Astrocyte (in vitro differentiated cells and primary cell): ENCODE measurements around the gene ZBTB16. TPM values are rescaled to one million over a fixed set of nuclear protein-coding genes. Genes with fewer than 3 reads are reported as not detected.

Source experiments
- DNase-seq: peaks from one replicate; pipeline ENCODE4 v3.0.0-alpha.2; 2010; ENCODE audit warnings: low read depth
- FAIRE-seq: peaks from 2 replicates; lab custom pipeline; 2011; peaks lifted over from hg19 to GRCh38; lab: Jason Lieb, UNC
- H2AFZ ChIP-seq: 2 replicates; pipeline ENCODE4 v1.6.0; 2012; ENCODE audit warnings: low read depth, low read length, inconsistent platforms
- H3K27ac ChIP-seq: 2 replicates; pipeline ENCODE4 v1.5.1; 2011; ENCODE audit warnings: low read depth, low read length, inconsistent platforms
- H3K27me3 ChIP-seq: 2 replicates; pipeline ENCODE4 v1.6.0; 2011; ENCODE audit warnings: low read length, inconsistent platforms; ENCODE audit not compliant: insufficient read depth
- H3K36me3 ChIP-seq: 2 replicates; pipeline ENCODE4 v1.5.1; 2011; ENCODE audit warnings: low read length, inconsistent platforms; ENCODE audit not compliant: insufficient read depth
- H3K4me1 ChIP-seq: 2 replicates; pipeline ENCODE4 v1.5.1; 2011; ENCODE audit warnings: low read length, inconsistent platforms; ENCODE audit not compliant: insufficient read depth
- H3K4me2 ChIP-seq: 2 replicates; pipeline ENCODE4 v1.6.0; 2012; ENCODE audit warnings: low read length, inconsistent platforms
- H3K4me3 ChIP-seq: 2 replicates; pipeline ENCODE4 v1.5.1; 2011; ENCODE audit warnings: low read depth, mild to moderate bottlenecking, low read length, inconsistent platforms; ENCODE audit not compliant: insufficient read depth
- H3K79me2 ChIP-seq: 2 replicates; pipeline ENCODE4 v1.6.0; 2012; ENCODE audit warnings: mild to moderate bottlenecking, low read length, inconsistent platforms; ENCODE audit not compliant: insufficient read depth
- H3K9ac ChIP-seq: 2 replicates; pipeline ENCODE4 v1.6.0; 2012; ENCODE audit warnings: mild to moderate bottlenecking, low read length, inconsistent platforms
- H3K9me3 ChIP-seq: 2 replicates; pipeline ENCODE4 v1.5.1; 2012; ENCODE audit warnings: low read depth, mild to moderate bottlenecking, low read length, inconsistent platforms; ENCODE audit not compliant: insufficient read depth
- H4K20me1 ChIP-seq: 2 replicates; pipeline ENCODE4 v1.6.0; 2012; ENCODE audit warnings: low read length, inconsistent platforms; ENCODE audit not compliant: insufficient read depth
- H3K27ac Mint-ChIP-seq: one replicate; pipeline ENCODE4 v1.8.0; 2021; ENCODE audit warnings: mild to moderate bottlenecking, mixed read lengths; ENCODE audit not compliant: unreplicated experiment
- H3K27me3 Mint-ChIP-seq: one replicate; pipeline ENCODE4 v1.8.0; 2021; ENCODE audit warnings: low read depth, mixed read lengths; ENCODE audit not compliant: unreplicated experiment
- H3K36me3 Mint-ChIP-seq: one replicate; pipeline ENCODE4 v1.8.0; 2021; ENCODE audit warnings: low read depth, mixed read lengths; ENCODE audit not compliant: unreplicated experiment
- H3K4me1 Mint-ChIP-seq: one replicate; pipeline ENCODE4 v1.8.0; 2021; ENCODE audit warnings: low read depth, mixed read lengths; ENCODE audit not compliant: unreplicated experiment
- H3K4me3 Mint-ChIP-seq: one replicate; pipeline ENCODE4 v1.8.0; 2021; ENCODE audit warnings: mild to moderate bottlenecking, moderate library complexity, mixed read lengths; ENCODE audit not compliant: unreplicated experiment
- H3K9me3 Mint-ChIP-seq: one replicate; pipeline ENCODE4 v1.8.0; 2021; ENCODE audit warnings: mild to moderate bottlenecking, mixed read lengths; ENCODE audit not compliant: unreplicated experiment
- CTCF ChIP-seq: IDR thresholded peaks from 2 replicates; pipeline ENCODE4 v1.5.1; 2011; ENCODE audit warnings: low read depth, mild to moderate bottlenecking, inconsistent platforms, low read length, moderate library complexity; ENCODE audit not compliant: insufficient read depth
- EZH2 ChIP-seq: IDR thresholded peaks from 2 replicates; pipeline ENCODE4 v1.6.1; 2012; ENCODE audit warnings: mild to moderate bottlenecking, low read length, inconsistent platforms; ENCODE audit not compliant: insufficient read depth
- total RNA-seq: library from RNA; stranded (reverse); gene quantifications from 2 replicates; pipeline ENCODE4 v1.2.1, GENCODE V29; 2021

Gene ZBTB16
- total RNA-seq, 1 donor from 2014 or later = 0.50 TPM

GRCh38 chr11:114064216-114064615 lies 4.7 kb downstream of the ZBTB16 start:
- Histone ChIP-seq H2AFZ (no peak overlapping the region), H4K20me1 (no peaks in the 10 kb centered on the region), H3K4me1 (no peaks in the 10 kb centered on the region), H3K9ac (no peak overlapping the region), H3K79me2 (no peaks in the 10 kb centered on the region), H3K4me3 (no peak overlapping the region), H3K4me2 (no peak overlapping the region), H3K36me3 (no peaks in the 10 kb centered on the region), H3K9me3 (no peaks in the 10 kb centered on the region), H3K27me3 (peaks cover 34% of the 10 kb centered on the region), H3K27ac (no peak overlapping the region)
- no peak for TF ChIP-seq CTCF
- TF ChIP-seq EZH2 = no peak
- FAIRE-seq (no peak), DNase-seq (no peak)
- Mint-ChIP-seq H3K36me3 (peaks cover 3% of the 10 kb centered on the region), H3K9me3 (no peaks in the 10 kb centered on the region), H3K27me3 (peaks cover 67% of the 10 kb centered on the region), H3K4me3 (no peak overlapping the region), H3K4me1 (peaks cover 2% of the 10 kb centered on the region), H3K27ac (no peak overlapping the region)

GRCh38 chr11:114065094-114065493 lies 5.6 kb downstream of the ZBTB16 start:
- no peaks in the 10 kb centered on the region for H3K36me3 ChIP-seq
- Mint-ChIP-seq H3K4me1 (peaks cover under 1% of the 10 kb centered on the region), H3K9me3 (no peaks in the 10 kb centered on the region), H3K36me3 (peaks cover 3% of the 10 kb centered on the region), H3K27me3 (peaks cover 68% of the 10 kb centered on the region), H3K27ac (no peak overlapping the region), H3K4me3 (no peak overlapping the region)
- no peak overlapping the region for H3K4me3 ChIP-seq
- H3K4me2 ChIP-seq = no peak overlapping the region
- no peak overlapping the region for H3K9ac ChIP-seq
- H3K79me2 ChIP-seq = no peaks in the 10 kb centered on the region
- TF ChIP-seq CTCF (no peak), EZH2 (no peak)
- H3K4me1 ChIP-seq = no peaks in the 10 kb centered on the region
- DNase-seq = no peak
- H3K9me3 ChIP-seq = no peaks in the 10 kb centered on the region
- H3K27me3 ChIP-seq = peaks cover 32% of the 10 kb centered on the region
- H2AFZ ChIP-seq = no peak overlapping the region
- no peak overlapping the region for H3K27ac ChIP-seq
- H4K20me1 ChIP-seq = no peaks in the 10 kb centered on the region
- FAIRE-seq = no peak

GRCh38 chr11:114066046-114066648 lies 6.6 kb downstream of the ZBTB16 start:
- Histone ChIP-seq H2AFZ (no peak overlapping the region), H3K27me3 (peaks cover 32% of the 10 kb centered on the region), H3K4me1 (no peaks in the 10 kb centered on the region), H3K79me2 (no peaks in the 10 kb centered on the region), H3K9me3 (no peaks in the 10 kb centered on the region), H3K9ac (no peak overlapping the region), H3K4me3 (no peak overlapping the region), H3K36me3 (no peaks in the 10 kb centered on the region), H3K4me2 (no peak overlapping the region), H4K20me1 (no peaks in the 10 kb centered on the region), H3K27ac (no peak overlapping the region)
- peaks cover 3% of the 10 kb centered on the region for H3K36me3 Mint-ChIP-seq
- FAIRE-seq (no peak), DNase-seq (no peak)
- no peaks in the 10 kb centered on the region for H3K4me1 Mint-ChIP-seq
- H3K27me3 Mint-ChIP-seq = peaks cover 65% of the 10 kb centered on the region
- no peak overlapping the region for H3K4me3 Mint-ChIP-seq
- H3K9me3 Mint-ChIP-seq = no peaks in the 10 kb centered on the region
- TF ChIP-seq CTCF = no peak
- TF ChIP-seq EZH2 = no peak
- H3K27ac Mint-ChIP-seq = no peak overlapping the region
